Spleen (tissue), 7 donors: Measurements from ENCODE around the gene GHRH.

Experiments
- CTCF ChIP-seq, 11 experiments: fragments of 200-600 bp in 7 of 11; fragments of 450-650 bp in 4 of 11; sonication (generic) in 4 of 11; IDR thresholded peaks in 8 of 11; conservative IDR thresholded peaks in 3 of 11; 1 replicate in 7 of 11; 2 replicates in 4 of 11; pipeline versions ENCODE4 v1.4.0 to v1.8.0; 2016 to 2021; ENCODE audit warnings: antibody characterized with exemption in 11 of 11, inconsistent platforms in 4 of 11, mild to moderate bottlenecking in 1 of 11
- POLR2A ChIP-seq, 3 donors: fragments of 450-650 bp; IDR thresholded peaks; one replicate each; pipeline ENCODE4 v1.5.1; 2017; ENCODE audit warnings: antibody characterized with exemption in 3 of 3, mild to moderate bottlenecking in 1 of 3
- POLR2AphosphoS5 ChIP-seq, 3 donors: sonication (generic); formaldehyde crosslinking; IDR thresholded peaks; one replicate each; pipeline ENCODE4 v1.5.1; 2017; ENCODE audit warnings: antibody characterized with exemption in 3 of 3
- donor health status: DM: no; HTN: no; CAD: no; lungs with moderate emphysema.
- donor health status: DM: no; HTN: no; CAD: no.
- donor health status: DM: no; HTN: no; CAD: no.

- TF ChIP-seq POLR2A (IDR thresholded peaks at IDR 0.05) (no peak), CTCF (IDR thresholded peaks at IDR 0.05 in 8 of 11, conservative IDR thresholded peaks at IDR 0.05 in 3 of 11) (no peak), POLR2AphosphoS5 (IDR thresholded peaks at IDR 0.05) (no peak)
Observed at GRCh38 chr20:37285664-37286374, 24.2 kb upstream of the GHRH start.
